ENCODE results near the gene C1orf21.

C1orf21 gene

DNA sequence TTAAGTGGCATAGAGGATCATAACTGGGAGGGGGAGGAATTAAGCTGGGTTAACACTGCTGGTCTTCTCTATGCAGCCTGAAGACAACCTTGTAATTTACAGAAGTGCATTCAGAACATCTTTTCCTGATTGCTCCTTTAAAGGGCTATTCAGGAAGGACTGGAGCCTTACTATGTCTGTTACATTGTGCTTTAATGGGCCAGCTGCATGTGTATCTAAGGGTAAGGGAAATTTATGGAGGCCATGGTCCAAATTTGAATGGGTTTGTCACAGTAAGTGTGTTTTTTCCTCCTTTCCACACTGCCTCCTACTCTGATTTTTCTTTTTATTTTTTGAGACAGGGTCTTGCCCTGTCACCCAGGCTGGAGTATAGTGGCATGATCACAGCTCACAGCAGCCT is 19.6 kb downstream of the C1orf21 start:
- no peaks in the 10 kb centered on the region for H3F3A ChIP-seq (ENCODE audit: low read depth)
- no peak overlapping the region for H3K4me3 ChIP-seq (ENCODE audit: low read length, poor library complexity, severe bottlenecking)
- H3K9ac ChIP-seq (ENCODE audit: low read depth, low read length, poor library complexity, severe bottlenecking), result no peak overlapping the region
- no peak for TF ChIP-seq EZH2phosphoT487 (IDR thresholded peaks at IDR 0.05; ENCODE audit: borderline replicate concordance)
- TF ChIP-seq, protein P1, sequence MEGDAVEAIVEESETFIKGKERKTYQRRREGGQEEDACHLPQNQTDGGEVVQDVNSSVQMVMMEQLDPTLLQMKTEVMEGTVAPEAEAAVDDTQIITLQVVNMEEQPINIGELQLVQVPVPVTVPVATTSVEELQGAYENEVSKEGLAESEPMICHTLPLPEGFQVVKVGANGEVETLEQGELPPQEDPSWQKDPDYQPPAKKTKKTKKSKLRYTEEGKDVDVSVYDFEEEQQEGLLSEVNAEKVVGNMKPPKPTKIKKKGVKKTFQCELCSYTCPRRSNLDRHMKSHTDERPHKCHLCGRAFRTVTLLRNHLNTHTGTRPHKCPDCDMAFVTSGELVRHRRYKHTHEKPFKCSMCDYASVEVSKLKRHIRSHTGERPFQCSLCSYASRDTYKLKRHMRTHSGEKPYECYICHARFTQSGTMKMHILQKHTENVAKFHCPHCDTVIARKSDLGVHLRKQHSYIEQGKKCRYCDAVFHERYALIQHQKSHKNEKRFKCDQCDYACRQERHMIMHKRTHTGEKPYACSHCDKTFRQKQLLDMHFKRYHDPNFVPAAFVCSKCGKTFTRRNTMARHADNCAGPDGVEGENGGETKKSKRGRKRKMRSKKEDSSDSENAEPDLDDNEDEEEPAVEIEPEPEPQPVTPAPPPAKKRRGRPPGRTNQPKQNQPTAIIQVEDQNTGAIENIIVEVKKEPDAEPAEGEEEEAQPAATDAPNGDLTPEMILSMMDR (conservative IDR thresholded peaks at IDR 0.05; ENCODE audit: low read length), result no peak
- H3K79me2 ChIP-seq (ENCODE audit: insufficient read depth, low read length), result peaks cover 10% of the 10 kb centered on the region; the same call in 1 of the 2 replicates
- H3K4me2 ChIP-seq (ENCODE audit: low read depth, low read length, poor library complexity, severe bottlenecking), result no peak overlapping the region
- no peaks in the 10 kb centered on the region for H4K20me1 ChIP-seq (ENCODE audit: insufficient read depth, low read length, poor library complexity, severe bottlenecking)
- no peaks in the 10 kb centered on the region for H3K36me3 ChIP-seq (ENCODE audit: insufficient read depth, low read length)
- no peak overlapping the region for H2AFZ ChIP-seq (ENCODE audit: low read length)
- no peaks in the 10 kb centered on the region for H3K9me3 ChIP-seq (ENCODE audit: insufficient read depth, low read depth, low read length)
- H3K27me3 ChIP-seq (ENCODE audit: insufficient read depth, low read length, poor library complexity, severe bottlenecking), result no peaks in the 10 kb centered on the region
- H3K9me2 ChIP-seq (replicated peaks; ENCODE audit: low read depth, low read length), result no peaks in the 10 kb centered on the region
- H3K4me1 ChIP-seq (ENCODE audit: insufficient read depth, low read length, poor library complexity, severe bottlenecking), result no peaks in the 10 kb centered on the region

DNA sequence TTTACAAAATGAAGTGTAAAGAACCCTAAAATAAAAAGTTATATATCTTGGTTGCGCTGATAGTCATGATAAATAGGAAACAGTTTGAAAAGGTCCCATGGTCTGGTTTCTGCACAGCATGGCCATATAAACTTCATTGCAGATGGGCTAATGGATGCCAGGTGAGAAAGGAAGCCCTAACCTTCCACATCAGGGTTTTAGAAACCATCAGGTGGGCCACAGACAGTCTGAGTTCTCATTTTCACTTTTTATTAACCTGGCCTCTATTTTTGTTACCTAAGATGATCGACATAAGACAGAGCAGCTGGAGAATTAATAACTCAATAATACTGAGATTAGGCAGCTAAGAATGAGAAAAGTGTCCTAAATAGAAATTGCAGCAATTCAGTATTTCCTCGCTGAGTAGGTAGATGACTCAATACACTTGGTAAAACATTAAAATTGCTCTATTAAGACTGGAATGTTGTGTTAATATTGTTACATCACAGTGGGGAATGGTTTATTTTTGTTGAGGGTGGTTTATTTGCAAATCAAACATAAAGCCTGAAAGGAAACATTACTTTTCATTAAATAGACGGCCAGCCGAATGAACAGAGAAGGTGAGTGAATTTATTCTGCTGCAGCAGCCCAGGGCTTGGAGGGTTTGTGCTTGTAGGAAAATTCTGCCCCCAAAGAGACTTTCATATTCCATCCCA is 21.1 kb downstream of the C1orf21 start:
- TF ChIP-seq, protein P1 (conservative IDR thresholded peaks at IDR 0.05; ENCODE audit: low read length), result no peak
- no peak for TF ChIP-seq EZH2phosphoT487 (IDR thresholded peaks at IDR 0.05; ENCODE audit: borderline replicate concordance)
- Histone ChIP-seq H3K79me2 (ENCODE audit: insufficient read depth, low read length) (peaks cover 2% of the 10 kb centered on the region; the same call in 1 of the 2 replicates), H2AFZ (ENCODE audit: low read length) (no peak overlapping the region), H3K9ac (ENCODE audit: low read depth, low read length, poor library complexity, severe bottlenecking) (no peak overlapping the region), H3K9me3 (ENCODE audit: insufficient read depth, low read depth, low read length) (no peaks in the 10 kb centered on the region), H3K4me3 (ENCODE audit: low read length, poor library complexity, severe bottlenecking) (no peak overlapping the region), H3K4me1 (ENCODE audit: insufficient read depth, low read length, poor library complexity, severe bottlenecking) (no peaks in the 10 kb centered on the region), H3K9me2 (replicated peaks; ENCODE audit: low read depth, low read length) (no peaks in the 10 kb centered on the region), H3K4me2 (ENCODE audit: low read depth, low read length, poor library complexity, severe bottlenecking) (no peak overlapping the region), H4K20me1 (ENCODE audit: insufficient read depth, low read length, poor library complexity, severe bottlenecking) (no peaks in the 10 kb centered on the region), H3K36me3 (ENCODE audit: insufficient read depth, low read length) (no peaks in the 10 kb centered on the region), H3K27me3 (ENCODE audit: insufficient read depth, low read length, poor library complexity, severe bottlenecking) (no peaks in the 10 kb centered on the region), H3F3A (ENCODE audit: low read depth) (no peaks in the 10 kb centered on the region)

DNA sequence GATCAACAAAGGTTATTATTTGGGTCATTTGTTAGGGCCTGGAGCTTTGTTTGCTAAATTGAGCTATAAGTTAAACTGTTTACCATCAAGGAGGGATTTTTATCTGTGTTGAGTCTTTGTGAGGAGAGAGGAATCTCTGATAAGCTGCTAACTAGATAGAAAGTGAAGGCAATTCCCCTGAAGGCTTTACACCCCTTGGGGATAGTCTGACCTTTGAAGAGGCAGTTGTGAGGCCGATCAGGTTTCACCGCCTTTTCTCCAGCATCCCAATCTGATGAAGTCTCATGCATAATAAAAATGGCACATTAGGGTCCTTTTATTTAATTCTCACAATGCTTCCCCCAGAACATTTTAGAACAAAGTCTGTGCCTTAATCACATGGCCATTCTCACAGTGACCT is 21.8 kb downstream of the C1orf21 start:
- H3K79me2 ChIP-seq (ENCODE audit: insufficient read depth, low read length), result no peaks in the 10 kb centered on the region; the same call in 1 of the 2 replicates
- H4K20me1 ChIP-seq (ENCODE audit: insufficient read depth, low read length, poor library complexity, severe bottlenecking), result no peaks in the 10 kb centered on the region
- H3K4me1 ChIP-seq (ENCODE audit: insufficient read depth, low read length, poor library complexity, severe bottlenecking), result no peaks in the 10 kb centered on the region
- no peak for TF ChIP-seq EZH2phosphoT487 (IDR thresholded peaks at IDR 0.05; ENCODE audit: borderline replicate concordance)
- TF ChIP-seq, protein P1 (conservative IDR thresholded peaks at IDR 0.05; ENCODE audit: low read length), result no peak
- H3K9ac ChIP-seq (ENCODE audit: low read depth, low read length, poor library complexity, severe bottlenecking), result no peak overlapping the region
- no peak overlapping the region for H3K4me2 ChIP-seq (ENCODE audit: low read depth, low read length, poor library complexity, severe bottlenecking)
- no peak overlapping the region for H3K4me3 ChIP-seq (ENCODE audit: low read length, poor library complexity, severe bottlenecking)
- H3K9me3 ChIP-seq (ENCODE audit: insufficient read depth, low read depth, low read length), result no peaks in the 10 kb centered on the region
- no peaks in the 10 kb centered on the region for H3K9me2 ChIP-seq (replicated peaks; ENCODE audit: low read depth, low read length)
- H3K36me3 ChIP-seq (ENCODE audit: insufficient read depth, low read length), result no peaks in the 10 kb centered on the region
- H2AFZ ChIP-seq (ENCODE audit: low read length), result no peak overlapping the region
- no peaks in the 10 kb centered on the region for H3F3A ChIP-seq (ENCODE audit: low read depth)
- H3K27me3 ChIP-seq (ENCODE audit: insufficient read depth, low read length, poor library complexity, severe bottlenecking), result no peaks in the 10 kb centered on the region
